NCI-H510A treated with DMSO at 0.1 percent for 48 hours (cell line): ENCODE measurements around the gene TM6SF1.
A peak's percentile ranks its signal among the peaks of the same experiment; 100 is the strongest.
"Not testable (repeated sequence)": the region's sequence is repeated elsewhere in the genome, so short reads cannot be mapped to it uniquely, and the experiment has no call there.

Source experiments
- DNase-seq: peaks from one replicate; lab custom pipeline; 2025; lab: John Stamatoyannopoulos, UW

Gene TM6SF1

GRCh38 chr15:83115831-83116565 is 8.6 kb downstream of the TM6SF1 start:
- no peak for DNase-seq

- DNase-seq = no peak
These were observed 10.9 kb downstream of the TM6SF1 start for GRCh38 chr15:83118291-83118827.

GRCh38 chr15:83118968-83119367 is 11.5 kb downstream of the TM6SF1 start:
- DNase-seq = no peak

GRCh38 chr15:83119968-83120581 is 12.6 kb downstream of the TM6SF1 start:
- no peak for DNase-seq

GRCh38 chr15:83123529-83123928 is 16.1 kb downstream of the TM6SF1 start:
- DNase-seq = peak; percentile 2

- no peak for DNase-seq
These were observed 20.2 kb downstream of the TM6SF1 start for GRCh38 chr15:83127547-83128150.

- no peak for DNase-seq
These were observed 22.3 kb downstream of the TM6SF1 start for GRCh38 chr15:83129791-83130190.

GRCh38 chr15:83132861-83133523 is 25.5 kb downstream of the TM6SF1 start:
- no peak for DNase-seq

GRCh38 chr15:83142151-83142550 is 34.7 kb downstream of the TM6SF1 start:
- not testable (repeated sequence) for DNase-seq

GRCh38 chr15:83144771-83145170 is 37.3 kb downstream of the TM6SF1 start:
- DNase-seq = no peak

GRCh38 chr15:83153288-83153687 is 45.8 kb downstream of the TM6SF1 start:
- no peak for DNase-seq

- DNase-seq = no peak
These were observed 48.5 kb downstream of the TM6SF1 start for GRCh38 chr15:83155942-83156341.

GRCh38 chr15:83158393-83158792 is 50.9 kb downstream of the TM6SF1 start:
- DNase-seq = no peak

GRCh38 chr15:83160741-83161140 is 53.3 kb downstream of the TM6SF1 start:
- no peak for DNase-seq

GRCh38 chr15:83163032-83163431 is 55.6 kb downstream of the TM6SF1 start:
- no peak for DNase-seq

GRCh38 chr15:83164111-83164770 is 56.8 kb downstream of the TM6SF1 start:
- DNase-seq = no peak

- no peak for DNase-seq
These were observed 57.4 kb downstream of the TM6SF1 start for GRCh38 chr15:83164771-83165404.

- no peak for DNase-seq
These were observed 58.8 kb downstream of the TM6SF1 start for GRCh38 chr15:83166218-83166617.

GRCh38 chr15:83166830-83167229 is 59.4 kb downstream of the TM6SF1 start:
- DNase-seq = no peak

- DNase-seq = not testable (repeated sequence)
These were observed 62.1 kb downstream of the TM6SF1 start for GRCh38 chr15:83169576-83169975.

GRCh38 chr15:83170474-83171165 is 63.2 kb downstream of the TM6SF1 start:
- DNase-seq = no peak
